HS-27A (cell line): ENCODE measurements around the gene TAC3.
"Not testable (repeated sequence)": the region's sequence is repeated elsewhere in the genome, so short reads cannot be mapped to it uniquely, and the experiment has no call there.

Source experiments
- DNase-seq: peaks from one replicate; pipeline ENCODE4 v3.0.0-alpha.2; 2012; ENCODE audit warnings: low read depth, missing footprints

The TAC3 gene

GRCh38 chr12:57033431-57033830 is 17.1 kb upstream of the TAC3 start:
- DNase-seq = no peak

DNA sequence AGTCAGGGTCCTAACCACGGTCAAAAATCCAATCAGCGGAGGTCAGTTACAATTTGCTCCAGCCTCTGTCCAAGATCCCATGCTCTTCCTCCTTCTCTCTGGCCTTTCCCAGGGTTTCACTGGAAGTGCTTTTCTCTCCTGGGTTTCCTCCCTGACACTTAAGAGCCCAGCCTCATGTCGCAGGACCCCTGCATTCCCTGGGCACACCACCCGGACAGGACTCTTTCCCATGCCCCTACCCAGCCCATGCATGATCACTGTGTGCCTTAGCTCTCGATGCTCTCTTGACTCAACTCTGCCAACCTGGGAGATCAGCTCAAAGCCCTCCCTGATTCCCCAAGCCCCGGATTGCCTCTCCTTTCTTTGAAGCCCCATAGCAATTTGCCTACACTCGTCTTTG is 15.5 kb upstream of the TAC3 start:
- DNase-seq = no peak

GRCh38 chr12:57031138-57031725 is 14.9 kb upstream of the TAC3 start:
- no peak for DNase-seq

- no peak for DNase-seq
Measured at GRCh38 chr12:57029457-57029856, 13.1 kb upstream of the TAC3 start.

- no peak for DNase-seq
Measured at GRCh38 chr12:57027805-57028153, 11.4 kb upstream of the TAC3 start.

GRCh38 chr12:57027011-57027804 is 10.9 kb upstream of the TAC3 start:
- no peak for DNase-seq

DNA sequence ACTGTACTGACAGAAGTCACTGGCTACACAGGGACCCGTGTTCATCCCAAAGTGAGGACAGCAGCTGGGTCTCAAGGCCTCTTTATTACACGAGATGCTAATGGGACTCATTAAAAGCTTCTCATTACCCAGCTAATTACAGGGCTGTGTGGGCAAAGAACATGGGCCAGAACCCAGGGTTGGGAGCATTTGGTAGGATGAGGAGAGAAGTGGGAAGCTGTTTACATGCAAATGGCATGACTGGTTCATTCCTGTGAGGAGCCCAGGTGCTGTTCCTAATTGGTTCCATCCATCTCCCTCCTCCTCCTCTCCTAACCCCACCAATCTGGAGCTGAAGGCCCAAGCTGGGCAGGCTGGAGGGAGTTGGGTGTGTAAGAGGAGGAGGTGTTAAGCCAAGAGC is 8.9 kb upstream of the TAC3 start:
- DNase-seq = no peak

DNA sequence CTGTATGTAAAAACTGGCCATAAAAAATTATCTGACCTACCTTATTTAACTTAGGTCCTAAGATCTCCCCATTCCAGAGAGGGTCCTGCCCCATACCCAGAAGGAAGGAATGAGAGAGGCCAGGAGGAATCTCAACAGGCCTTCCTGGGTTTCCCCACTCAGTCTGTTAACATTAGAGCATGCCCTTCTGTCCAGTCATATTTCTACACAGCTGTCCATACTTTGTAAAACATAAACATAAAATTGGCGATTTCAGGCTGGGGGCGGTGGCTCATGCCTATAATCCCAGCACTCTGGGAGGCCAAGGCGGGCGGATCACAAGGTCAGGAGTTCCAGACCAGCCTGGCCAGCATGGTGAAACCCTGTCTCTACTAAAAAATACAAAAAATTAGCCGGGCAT is 6.0 kb upstream of the TAC3 start:
- not testable (repeated sequence) for DNase-seq

DNA sequence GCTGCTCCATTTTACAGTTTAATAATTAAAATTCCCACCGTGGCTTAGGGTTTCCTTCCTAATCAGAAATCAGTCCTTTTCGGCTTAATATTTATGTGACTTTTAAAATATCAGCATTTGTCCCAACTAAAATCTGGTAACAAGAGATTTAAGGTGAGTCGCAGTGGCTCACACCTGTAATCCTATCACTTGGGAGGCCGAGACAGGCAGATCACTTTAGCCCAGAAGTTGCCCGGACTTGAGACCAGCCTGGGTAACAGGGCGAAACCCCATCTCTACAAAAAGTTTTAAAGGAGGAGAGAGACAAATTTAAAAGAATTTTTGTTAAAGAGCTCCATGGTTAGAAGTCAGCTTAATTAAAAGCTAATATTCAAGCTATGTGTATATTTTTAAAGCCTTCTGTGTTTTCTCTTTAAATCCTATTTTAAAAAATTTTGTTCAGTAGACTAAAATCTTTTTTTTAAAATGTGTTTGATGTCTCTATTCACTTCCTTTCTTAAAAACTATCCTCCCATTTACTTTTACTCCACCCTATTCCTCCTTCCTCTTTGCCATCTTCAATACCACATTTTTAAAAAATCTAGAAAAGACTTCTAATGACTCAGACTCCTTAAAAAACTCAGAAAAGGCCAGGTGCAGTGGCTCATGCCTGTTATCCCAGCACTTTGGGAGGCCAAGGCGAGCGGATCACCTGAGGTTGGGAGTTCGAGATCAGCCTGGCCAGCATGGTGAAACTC is 3.8 kb upstream of the TAC3 start:
- no peak for DNase-seq

- no peak for DNase-seq
Measured at GRCh38 chr12:57018906-57019305, 2.6 kb upstream of the TAC3 start.

GRCh38 chr12:57018353-57018752 is 2.0 kb upstream of the TAC3 start:
- not testable (repeated sequence) for DNase-seq

DNA sequence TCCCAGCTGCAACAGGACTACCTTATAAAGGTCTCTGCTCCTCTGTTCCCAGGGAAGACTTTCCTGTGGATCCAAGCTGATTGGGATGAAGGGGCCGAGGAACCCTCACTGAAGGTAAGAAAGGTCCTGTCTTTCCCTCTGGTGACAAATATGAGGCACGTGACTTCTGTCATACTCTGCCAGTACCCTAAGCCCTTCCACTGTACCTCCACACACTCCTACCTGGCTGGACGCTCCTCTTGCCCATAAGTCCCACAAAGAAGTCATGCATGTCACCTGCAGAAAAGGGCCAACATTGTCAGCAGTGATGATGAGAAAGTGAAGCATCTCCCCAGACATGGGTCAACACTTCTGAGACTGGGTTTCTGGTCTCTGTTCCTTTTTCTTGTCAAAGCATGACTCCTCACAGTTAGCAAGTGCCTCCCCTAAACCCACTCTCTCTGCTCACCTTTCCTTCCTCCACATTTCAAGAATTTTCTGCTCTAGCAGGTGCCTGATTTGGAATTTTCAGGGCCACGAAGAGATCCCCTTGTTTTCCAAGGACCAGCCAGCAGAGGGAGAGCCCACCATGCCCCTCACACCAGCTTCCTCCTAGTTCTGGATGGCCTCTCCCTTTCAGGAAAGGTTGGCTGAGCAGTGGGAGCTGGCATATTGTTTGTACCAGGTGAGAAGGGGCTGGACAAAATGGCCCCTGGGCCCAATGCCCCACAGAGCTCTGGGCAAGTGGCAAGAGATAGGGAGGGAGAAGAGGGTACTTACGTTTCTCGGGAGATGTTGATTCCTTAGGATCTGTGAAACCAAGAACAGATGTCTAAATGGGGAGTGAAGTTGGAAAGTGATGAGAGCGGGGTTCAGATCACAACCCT is 3.5 kb downstream of the TAC3 start:
- no peak for DNase-seq

DNA sequence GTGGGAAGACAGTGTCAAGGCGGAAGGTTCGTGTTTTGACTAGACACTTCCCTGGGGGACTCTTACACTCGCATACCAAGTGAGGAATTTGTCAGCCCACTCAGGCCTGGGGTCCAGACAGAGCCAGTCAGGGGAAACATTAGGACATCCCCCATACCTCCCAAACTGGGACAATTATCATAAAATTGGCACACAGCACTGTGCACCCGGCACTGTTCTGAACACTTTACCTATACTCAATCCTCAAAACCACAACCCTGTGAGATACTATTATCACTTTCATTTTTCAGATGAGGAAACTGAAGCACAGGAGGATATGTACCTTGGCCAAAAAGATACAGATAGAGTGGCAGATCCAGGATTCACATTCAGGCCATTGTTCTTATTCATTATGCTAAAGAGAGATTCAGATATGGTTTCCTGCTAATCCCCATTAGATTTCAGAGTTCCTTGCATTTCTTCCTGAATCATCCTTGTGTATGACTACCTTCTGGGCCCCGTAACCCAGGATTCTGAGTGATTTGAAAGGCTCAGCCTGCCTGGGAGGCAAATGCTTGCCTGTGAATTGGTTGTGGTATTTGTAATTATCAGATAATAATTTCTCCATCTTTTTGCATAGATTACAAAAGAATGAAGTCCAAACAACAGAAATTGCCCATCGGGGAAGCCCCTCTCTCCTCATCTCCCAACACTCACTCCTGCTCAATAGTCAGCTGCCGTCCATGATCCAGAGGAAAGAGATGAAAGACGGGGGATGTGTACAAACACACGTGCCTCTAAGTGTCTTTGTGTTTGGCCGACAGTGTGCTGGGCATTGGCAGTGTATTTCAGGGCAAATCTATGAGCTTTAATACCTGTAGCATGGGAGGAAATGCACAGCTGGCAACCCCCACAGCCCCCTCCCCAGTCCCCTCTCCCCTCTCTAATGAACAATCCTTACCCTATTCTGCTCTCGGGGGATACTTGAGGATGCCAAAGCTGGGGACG is 4.6 kb downstream of the TAC3 start:
- no peak for DNase-seq

DNA sequence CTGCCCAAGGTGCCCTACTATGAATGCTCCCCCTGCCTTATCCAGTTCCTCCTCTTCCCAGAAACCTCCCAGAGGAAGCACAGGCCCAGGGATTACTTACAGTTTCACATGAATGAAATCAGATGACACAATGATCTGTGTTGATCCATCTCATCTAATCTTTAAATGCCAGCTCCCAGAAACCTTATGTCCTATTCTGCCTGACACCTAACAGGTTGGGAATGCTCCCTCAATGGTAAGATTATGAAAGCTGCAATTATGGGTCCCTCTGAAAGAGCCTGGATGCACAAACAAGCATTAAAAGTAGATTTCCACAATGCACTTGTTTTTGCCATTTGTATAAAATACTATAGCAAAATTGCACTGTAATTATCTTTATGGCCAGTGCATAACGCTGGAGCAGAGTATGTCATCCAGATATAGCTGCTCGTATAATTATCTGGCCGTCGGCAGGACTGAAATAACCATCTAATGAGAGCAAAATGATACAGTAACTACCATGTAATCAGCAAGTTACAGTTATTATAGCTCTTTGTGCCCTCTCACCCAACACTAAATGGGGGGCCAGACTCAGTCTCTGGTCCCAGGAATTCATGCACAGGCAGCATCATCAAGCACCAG is 5.6 kb downstream of the TAC3 start:
- DNase-seq = no peak

DNA sequence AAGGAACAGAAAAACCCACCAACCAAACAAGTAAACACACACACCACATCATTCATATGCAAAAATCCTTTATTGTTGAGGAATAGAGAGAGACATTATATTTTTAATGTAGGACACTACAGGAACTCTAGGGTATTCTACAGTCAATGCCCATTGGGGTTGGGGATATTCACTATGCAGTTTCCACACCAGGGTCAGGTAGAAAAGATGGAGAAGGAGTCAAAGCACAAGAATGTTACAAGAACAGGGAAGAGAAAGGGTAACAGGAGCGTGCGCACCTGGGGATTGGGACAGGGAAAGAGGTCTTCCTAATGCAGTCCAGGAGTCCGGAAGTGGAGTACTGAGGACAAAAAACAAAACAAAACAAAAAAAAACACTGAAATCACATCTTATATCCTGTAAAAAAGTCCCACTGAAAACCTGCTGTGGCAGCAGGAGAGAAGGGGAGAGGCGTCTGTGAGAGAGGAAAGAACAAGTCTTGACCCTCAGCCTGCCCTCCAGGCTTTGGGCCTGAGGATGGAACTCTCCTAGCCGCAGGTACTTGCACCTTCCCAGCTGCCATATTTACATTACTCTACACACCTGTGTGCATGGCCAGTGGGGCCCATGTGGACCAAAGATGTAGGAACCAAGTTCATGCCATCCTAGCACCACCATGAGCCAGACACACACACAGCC is 6.2 kb downstream of the TAC3 start:
- no peak for DNase-seq

DNA sequence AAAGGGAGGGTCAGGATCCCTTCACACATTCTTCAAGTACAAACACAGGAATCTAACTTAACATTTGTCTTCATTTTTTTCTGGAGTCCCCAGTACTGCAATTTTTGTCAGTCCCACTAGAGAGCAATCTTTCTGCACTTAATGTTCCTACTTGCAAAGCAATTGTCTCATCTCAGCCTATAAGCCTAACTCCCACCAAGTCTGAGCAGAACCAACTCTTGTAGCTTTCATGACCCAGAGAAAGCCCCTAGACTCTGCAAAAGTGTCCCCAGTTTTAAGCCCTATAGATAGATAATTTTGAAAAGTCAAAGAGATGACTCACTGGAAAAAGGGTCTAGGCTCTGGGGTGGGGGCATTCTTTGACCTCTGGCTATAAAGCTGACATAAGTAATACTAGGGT is 8.2 kb downstream of the TAC3 start:
- no peak for DNase-seq

- DNase-seq = no peak
Measured at GRCh38 chr12:57006809-57007475, 9.4 kb downstream of the TAC3 start.

DNA sequence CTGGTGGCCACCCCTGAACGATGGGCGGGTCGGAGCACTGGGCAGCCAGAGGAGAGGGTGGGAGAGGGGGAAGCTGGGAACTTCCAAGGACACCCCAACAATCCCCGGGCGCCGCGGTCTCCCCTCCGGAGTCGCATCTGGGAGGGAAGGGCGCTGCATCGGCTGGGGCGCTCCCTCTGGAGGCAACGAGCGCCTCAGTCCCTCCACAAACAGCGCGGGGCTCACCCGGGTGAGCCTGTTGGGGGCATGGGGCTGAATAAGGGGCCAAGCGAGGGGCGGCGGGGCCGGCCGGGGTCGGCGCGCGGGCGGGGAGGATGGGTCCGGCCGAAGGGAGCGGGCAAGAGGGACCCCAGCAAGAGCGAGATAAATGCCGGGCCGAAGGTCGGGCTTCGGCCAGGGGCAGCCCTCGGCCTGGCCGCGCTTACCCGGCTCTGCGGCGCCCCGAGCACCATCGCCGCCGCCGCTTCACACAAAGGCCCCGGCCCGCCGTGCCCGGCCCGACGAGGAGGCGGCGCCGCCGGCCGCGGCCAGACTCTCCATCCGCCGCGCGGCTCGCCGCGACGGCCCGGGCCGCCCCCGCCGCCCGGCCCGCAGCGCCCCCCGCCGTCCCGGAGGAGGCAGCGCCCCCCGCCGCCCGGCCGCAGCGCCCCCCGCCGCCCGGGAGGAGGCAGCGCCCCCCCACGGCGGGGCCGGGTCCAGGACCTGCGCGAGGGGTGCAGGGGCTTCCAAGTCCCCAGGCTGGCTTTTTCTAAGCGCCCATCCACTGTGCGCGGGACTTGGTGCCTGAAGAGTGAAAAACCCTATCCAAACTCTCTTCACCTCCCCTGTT is 10.1 kb downstream of the TAC3 start, which contains the start of gene ZBTB39:
Gene ZBTB39 (minus strand): TSS at position 567 of the 829 bp plus-strand sequence. CDS start 1,629 bp downstream, outside the sequence.
- no peak for DNase-seq
